Measurements from ENCODE around the gene DOCK2. TPM values are rescaled to one million over a fixed set of nuclear protein-coding genes. Genes with fewer than 3 reads are reported as not detected.
A peak's percentile ranks its signal among the peaks of the same experiment; 100 is the strongest.

Gene DOCK2
- total and polyA plus RNA-seq, 9 of the 15 experiments (the other 6 are each of a cell fraction or from before 2014, with no cell fraction given) = 4.5 to 42.6 (median 20.5) TPM

- H3K9me1 ChIP-seq (ENCODE audit: control insufficient read depth, insufficient read depth, low read length) = no peaks in the 10 kb centered on the region
- BruUV-seq (replicated peaks) = no TSS peak
- H3K79me2 ChIP-seq (ENCODE audit: control insufficient read depth, insufficient read depth, low read length) = no peaks in the 10 kb centered on the region
- no peak overlapping the region for H3K9ac ChIP-seq (ENCODE audit: insufficient read depth in 1 of 2, low read depth in 2 of 2, low read length in 2 of 2)
- ChIA-PET CTCF (ENCODE audit: low intra/inter-chr PET ratio) (no interaction called here), POLR2A (interaction anchor here (1.1 to 1.6 kb wide), 2 partner anchors 13 to 137 kb away, joined by 3 to 7 read pairs; no protein-coding TSS in a partner anchor)
- no peak for ATAC-seq
- H3K4me2 ChIP-seq (ENCODE audit: insufficient read depth, low read length) = no peak overlapping the region
- FAIRE-seq = no peak
- H4K20me1 ChIP-seq (replicated peaks; ENCODE audit: control insufficient read depth, insufficient read depth, low read length) = no peaks in the 10 kb centered on the region
- 77% methylated on average over 1 of the region's 1 CpG for WGBS (ENCODE audit: insufficient coverage, low coverage, missing lambda C conversion rate)
- no peak for DNase-seq (ENCODE audit: extremely low read depth in 1 of 4, low spot score in 3 of 4)
- H3K4me3 ChIP-seq = no peak overlapping the region
- intact Hi-C loops (cut with micrococcal nuclease) (no loop called here), in situ Hi-C loops (cut with MboI) (loop anchor here (10.0 kb wide), 2 partner anchors 279 to 479 kb away; partner anchors contain the start of gene INSYN2B)
- no peak overlapping the region for H3K27ac ChIP-seq (ENCODE audit: extremely low read depth, low read depth, low read length)
- H3K27me3 ChIP-seq (ENCODE audit: control insufficient read depth in 2 of 2, insufficient read depth in 2 of 2, low read length in 2 of 2) = no peaks in the 10 kb centered on the region
- TF ChIP-seq NFXL1 (CRISPR knock-in tag; IDR thresholded peaks at IDR 0.05) (no peak), ZNF324 (CRISPR knock-in tag; IDR thresholded peaks at IDR 0.05) (no peak), ZNF224 (CRISPR knock-in tag; IDR thresholded peaks at IDR 0.05) (no peak)
- no peaks in the 10 kb centered on the region for H3K9me3 ChIP-seq (replicated peaks; ENCODE audit: control insufficient read depth, insufficient read depth, low read depth, low read length)
- H3K4me1 ChIP-seq (replicated peaks in 1 of 2; ENCODE audit: control insufficient read depth in 2 of 2, insufficient read depth in 2 of 2, low read length in 2 of 2) = peaks cover 0 to 10% of the 10 kb centered on the region in 2 experiments; a peak in 2 of 5 replicates
- no peak overlapping the region for H2AFZ ChIP-seq (ENCODE audit: low read depth, low read length)
- H3K36me3 ChIP-seq (ENCODE audit: control insufficient read depth, insufficient read depth, low read length) = peaks cover 5% of the 10 kb centered on the region; the same call in 1 of the 3 replicates
Observed at GRCh38 chr5:169706071-169706470, 69.0 kb downstream of the DOCK2 start.

DNA sequence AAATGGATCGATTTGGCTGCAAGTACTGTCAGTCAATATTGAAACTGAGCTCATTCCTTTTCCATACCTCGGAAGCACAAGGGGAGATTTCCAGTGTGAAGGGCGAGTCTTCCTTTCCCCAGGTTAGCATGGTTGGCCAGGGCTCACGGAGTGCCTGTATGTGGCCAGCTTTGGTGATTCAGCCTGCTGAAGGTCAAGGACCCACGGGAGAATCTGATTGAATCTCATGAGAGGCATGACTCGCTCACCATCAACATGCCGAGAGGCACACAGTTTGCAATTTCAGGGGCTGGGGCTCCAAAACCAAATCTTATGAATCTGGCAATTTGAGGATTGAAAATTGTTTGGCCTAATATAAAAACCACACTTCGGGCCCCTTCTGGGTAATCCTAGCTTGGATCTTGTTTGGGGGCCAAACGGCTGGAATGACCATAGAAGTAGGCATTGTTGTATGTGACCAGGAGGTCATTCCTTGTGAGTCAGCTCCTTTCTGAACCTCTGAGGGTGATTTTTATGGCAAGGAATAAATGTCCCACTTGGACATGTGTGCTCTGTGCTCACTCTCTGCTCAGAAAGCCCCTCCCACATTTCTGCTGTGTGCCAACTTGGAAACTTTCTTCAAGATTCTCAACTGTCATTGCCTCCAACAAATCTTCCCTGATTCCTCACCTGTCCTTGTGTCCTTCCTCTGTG is 69.8 kb downstream of the DOCK2 start:
- no peak for ATAC-seq
- Histone ChIP-seq H3K4me3 (no peak overlapping the region), H3K9me1 (ENCODE audit: control insufficient read depth, insufficient read depth, low read length) (no peaks in the 10 kb centered on the region), H3K27me3 (ENCODE audit: control insufficient read depth in 2 of 2, insufficient read depth in 2 of 2, low read length in 2 of 2) (no peaks in the 10 kb centered on the region), H4K20me1 (replicated peaks; ENCODE audit: control insufficient read depth, insufficient read depth, low read length) (no peaks in the 10 kb centered on the region), H3K9ac (ENCODE audit: insufficient read depth in 1 of 2, low read depth in 2 of 2, low read length in 2 of 2) (no peak overlapping the region), H3K9me3 (replicated peaks; ENCODE audit: control insufficient read depth, insufficient read depth, low read depth, low read length) (no peaks in the 10 kb centered on the region), H3K4me1 (replicated peaks in 1 of 2; ENCODE audit: control insufficient read depth in 2 of 2, insufficient read depth in 2 of 2, low read length in 2 of 2) (peaks cover 0 to 10% of the 10 kb centered on the region in 2 experiments; a peak in 2 of 5 replicates), H3K36me3 (ENCODE audit: control insufficient read depth, insufficient read depth, low read length) (peaks cover 5% of the 10 kb centered on the region; the same call in 1 of the 3 replicates), H3K27ac (ENCODE audit: extremely low read depth, low read depth, low read length) (no peak overlapping the region), H2AFZ (ENCODE audit: low read depth, low read length) (no peak overlapping the region), H3K79me2 (ENCODE audit: control insufficient read depth, insufficient read depth, low read length) (no peaks in the 10 kb centered on the region), H3K4me2 (ENCODE audit: insufficient read depth, low read length) (no peak overlapping the region)
- WGBS (ENCODE audit: insufficient coverage, low coverage, missing lambda C conversion rate) = 38% methylated on average over 9 of the region's 9 CpGs
- POLR2A ChIA-PET = interaction anchor here (1.1 to 1.6 kb wide), 2 partner anchors 12 to 138 kb away, joined by 3 to 7 read pairs; no protein-coding TSS in a partner anchor
- peak in 2 of 4 experiments; percentile 17 to 23 for DNase-seq (ENCODE audit: extremely low read depth in 1 of 4, low spot score in 3 of 4)
- intact Hi-C loops (cut with micrococcal nuclease) = no loop called here
- no peak for FAIRE-seq
- CTCF ChIA-PET (ENCODE audit: low intra/inter-chr PET ratio) = no interaction called here
- BruUV-seq (replicated peaks) = no TSS peak
- in situ Hi-C loops (cut with MboI) = loop anchor here (10.0 kb wide), 2 partner anchors 278 to 478 kb away; partner anchors contain the start of gene INSYN2B
- TF ChIP-seq FOXK1 (CRISPR knock-in tag; IDR thresholded peaks at IDR 0.05; ENCODE audit: borderline replicate concordance) (no peak), HNRNPK (IDR thresholded peaks at IDR 0.05; ENCODE audit: low read depth, low read length, poor library complexity, severe bottlenecking) (no peak), CHD1 (IDR thresholded peaks at IDR 0.05; ENCODE audit: low read length) (no peak), SIX5 (IDR thresholded peaks at IDR 0.05; ENCODE audit: borderline replicate concordance in 1 of 2, insufficient read depth in 1 of 2, low read depth in 1 of 2, low read length in 2 of 2) (no peak), FOSL1 (tag; conservative IDR thresholded peaks at IDR 0.05) (peak; percentile 68), JUND (IDR thresholded peaks at IDR 0.05; ENCODE audit: borderline replicate concordance, low read depth, low read length) (0 out of 2 replicates have a peak, but pooled peaks have one; percentile 5), JUND (tag; IDR thresholded peaks at IDR 0.05; ENCODE audit: borderline replicate concordance, low read depth, low read length) (no peak), GATAD2A (IDR thresholded peaks at IDR 0.05) (no peak), FOXK2 (conservative IDR thresholded peaks at IDR 0.05 in 1 of 2, IDR thresholded peaks at IDR 0.05 in 1 of 2; ENCODE audit: low read depth in 2 of 2) (no peak), ERF (CRISPR knock-in tag; IDR thresholded peaks at IDR 0.05) (no peak), ILK (tag; IDR thresholded peaks at IDR 0.05; ENCODE audit: borderline replicate concordance, low read depth) (no peak), ELF1 (tag; IDR thresholded peaks at IDR 0.05) (no peak), MEF2D (tag; conservative IDR thresholded peaks at IDR 0.05; ENCODE audit: low read depth) (no peak)

Measured in K562 (cell line).